Esophagus (tissue), 2 donors: ENCODE measurements around the gene FNTB. TPM values are rescaled to one million over a fixed set of nuclear protein-coding genes. Genes with fewer than 3 reads are reported as not detected.

Experiments
- H3K27ac ChIP-seq, 2 donors: one replicate each; pipeline ENCODE4 v1.5.1; 2013; ENCODE audit warnings: low read depth in 2 of 2, mild to moderate bottlenecking in 2 of 2, inconsistent platforms in 1 of 2, low read length in 1 of 2, moderate library complexity in 1 of 2
- H3K27me3 ChIP-seq, 2 donors: one replicate each; pipeline ENCODE4 v1.6.1; 2013; ENCODE audit warnings: low read length in 2 of 2, control low read depth in 1 of 2, mild to moderate bottlenecking in 1 of 2; ENCODE audit not compliant: insufficient read depth in 2 of 2, control insufficient read depth in 1 of 2
- H3K36me3 ChIP-seq, 2 donors: one replicate each; pipeline ENCODE4 v1.6.1; 2013; ENCODE audit warnings: low read length in 1 of 2; ENCODE audit not compliant: control insufficient read depth in 2 of 2, insufficient read depth in 2 of 2
- H3K4me1 ChIP-seq, 2 donors: one replicate each; pipeline ENCODE4 v1.6.1; 2013; ENCODE audit warnings: low read length in 1 of 2; ENCODE audit not compliant: control insufficient read depth in 2 of 2, insufficient read depth in 2 of 2
- H3K4me3 ChIP-seq, 2 donors: one replicate each; pipeline ENCODE4 v1.5.1; 2013; ENCODE audit warnings: low read length in 2 of 2, mild to moderate bottlenecking in 2 of 2, low read depth in 1 of 2, moderate library complexity in 1 of 2
- H3K9me3 ChIP-seq, 2 donors: one replicate each; pipeline ENCODE4 v1.6.1; 2013; ENCODE audit warnings: mild to moderate bottlenecking in 2 of 2, low read depth in 1 of 2, low read length in 1 of 2, moderate library complexity in 1 of 2; ENCODE audit not compliant: control insufficient read depth in 2 of 2, insufficient read depth in 1 of 2
- WGBS, 2 donors: extraction: QIAGEN DNeasy Blood & Tissue Kit; methylation state at CpG; one replicate each; pipeline ENCODE4 v1.1.7; 2013; 5-methylcytosine and 5-hydroxymethylcytosine counted together
- polyA plus RNA-seq, 2 donors: library from polyadenylated mRNA; stranded (reverse); fragments of 200-250 nt; gene quantifications; one replicate each; pipeline ENCODE4 v1.2.3, GENCODE V29; 2013
- donor health status: healthy with polysubstance abuse.
- donor health status: Bipolar disorder and iron deficiency.

FNTB gene
- polyA plus RNA-seq, 2 donors: 13.3 to 14.6 TPM

DNA sequence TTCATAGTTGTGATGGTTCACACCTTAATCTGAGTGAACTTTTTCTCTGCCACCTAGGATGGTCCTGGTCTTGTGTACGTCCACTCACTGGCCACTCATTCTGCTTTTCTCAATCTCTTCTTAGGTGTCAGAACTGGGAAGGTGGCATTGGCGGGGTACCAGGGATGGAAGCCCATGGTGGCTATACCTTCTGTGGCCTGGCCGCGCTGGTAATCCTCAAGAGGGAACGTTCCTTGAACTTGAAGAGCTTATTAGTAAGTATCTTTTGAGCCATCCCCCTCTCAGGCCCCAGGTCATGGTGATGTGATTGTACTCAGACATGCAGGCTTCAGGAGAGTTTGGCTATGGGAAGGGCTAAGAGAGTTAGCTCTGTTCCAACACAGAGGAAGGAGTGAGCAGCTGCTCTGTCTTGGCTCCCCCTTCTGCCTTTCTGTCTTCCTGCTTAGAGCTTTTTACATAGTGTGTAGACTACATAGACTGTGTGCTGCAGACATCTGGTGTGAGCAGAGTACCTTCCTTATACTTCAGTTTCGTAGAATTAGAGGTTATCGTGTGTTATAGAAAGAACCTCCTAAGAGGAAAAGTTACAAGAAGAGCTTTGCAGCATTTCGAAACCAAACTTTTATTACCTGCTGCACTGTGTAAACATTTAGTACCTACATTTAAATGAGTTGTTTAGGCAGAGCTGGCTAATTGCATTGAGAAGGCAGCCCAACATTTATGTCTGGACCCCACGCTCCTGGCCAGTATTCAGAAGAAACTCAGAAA lies 54.2 kb downstream of the FNTB start:
- Histone ChIP-seq H3K27me3 (no peaks in the 10 kb centered on the region), H3K4me1 (no peaks in the 10 kb centered on the region), H3K36me3 (peaks cover 7 to 11% of the 10 kb centered on the region in 2 donors), H3K9me3 (no peaks in the 10 kb centered on the region), H3K4me3 (no peak overlapping the region), H3K27ac (no peak overlapping the region)
- 91 to 92% methylated on average over 9 of the region's 9 CpGs for WGBS, 2 donors

DNA sequence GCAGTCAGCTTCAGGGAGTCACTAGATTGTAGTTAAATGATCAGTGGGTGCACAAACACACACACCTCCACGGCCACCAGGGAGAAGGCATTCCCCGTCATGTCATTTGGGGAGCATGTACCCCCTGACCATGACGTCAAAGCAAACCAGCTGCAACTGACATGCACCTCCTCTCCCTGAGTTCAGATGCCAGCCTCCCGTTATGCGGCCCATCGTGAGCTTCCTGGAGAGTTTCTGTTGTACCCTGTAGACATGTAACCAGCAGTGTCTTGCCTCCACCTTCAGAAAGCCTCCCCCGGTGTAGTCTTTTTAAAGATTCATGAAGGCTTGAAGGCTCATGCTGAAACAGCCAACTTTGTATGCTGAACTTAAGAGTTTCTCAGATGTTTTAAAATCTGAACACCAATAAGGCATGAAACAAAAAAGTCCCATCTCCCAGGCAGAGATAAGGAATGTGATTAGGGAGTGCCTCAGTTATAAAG lies 54.8 kb downstream of the FNTB start:
- H3K4me1 ChIP-seq: no peaks in the 10 kb centered on the region
- H3K27ac ChIP-seq: no peak overlapping the region
- no peaks in the 10 kb centered on the region for H3K9me3 ChIP-seq
- WGBS, 2 donors: 94 to 95% methylated on average over 7 of the region's 7 CpGs
- H3K36me3 ChIP-seq: peaks cover 7 to 11% of the 10 kb centered on the region in 2 donors
- no peaks in the 10 kb centered on the region for H3K27me3 ChIP-seq
- no peak overlapping the region for H3K4me3 ChIP-seq

DNA sequence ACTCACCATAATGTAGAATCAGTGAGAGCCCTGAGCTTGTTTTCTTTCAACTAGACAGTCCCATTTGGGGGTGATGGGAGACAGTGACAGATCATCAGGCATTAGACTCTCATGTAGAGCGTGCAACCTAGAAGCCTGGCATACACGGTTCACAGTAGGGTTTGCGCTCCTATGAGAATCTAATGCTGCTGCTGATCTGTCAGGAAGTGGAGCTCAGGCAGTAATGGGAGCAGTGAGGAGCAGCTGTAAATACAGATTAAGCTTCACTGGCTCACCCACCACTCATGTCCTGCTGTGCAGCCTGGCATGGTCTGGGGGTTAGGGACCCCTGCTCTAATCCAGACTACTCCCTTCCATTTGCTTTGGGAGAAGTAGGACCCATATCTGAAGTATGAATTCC lies 55.6 kb downstream of the FNTB start:
- Histone ChIP-seq H3K4me3 (no peak overlapping the region), H3K36me3 (peaks cover 7 to 11% of the 10 kb centered on the region in 2 donors)

DNA sequence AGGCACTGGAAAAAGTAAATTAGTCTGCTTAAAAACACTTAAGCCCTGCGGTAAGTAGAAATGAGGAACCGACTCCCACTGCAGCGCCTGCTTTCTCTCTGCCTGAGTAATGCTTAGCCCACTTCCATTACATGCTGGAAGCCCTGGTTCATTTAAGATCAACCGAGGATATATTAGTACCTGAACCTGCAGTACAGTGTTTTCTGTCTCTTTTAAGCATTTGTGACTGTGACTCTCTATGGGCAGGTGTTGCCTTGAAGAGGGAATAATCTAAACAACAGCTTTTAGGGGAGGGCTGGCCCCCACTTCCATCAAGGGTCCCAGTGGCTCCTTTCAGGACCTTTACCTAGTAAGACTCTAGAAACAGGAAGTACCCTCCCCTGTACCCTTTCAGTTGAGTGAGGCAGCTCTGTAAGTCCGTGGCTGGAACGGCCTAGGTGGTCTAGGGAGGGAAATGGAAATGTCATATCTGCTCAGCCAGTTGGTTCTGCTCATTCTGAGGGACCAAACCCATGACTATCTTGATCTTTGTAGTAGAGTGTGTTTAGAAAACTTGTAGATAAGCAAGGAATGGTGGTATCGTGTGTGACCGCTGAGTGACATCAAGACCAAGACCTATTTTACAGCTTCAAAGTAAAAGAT lies 56.2 kb downstream of the FNTB start:
- peaks cover 7 to 11% of the 10 kb centered on the region in 2 donors for H3K36me3 ChIP-seq
- no peak overlapping the region for H3K27ac ChIP-seq
- WGBS, 2 donors: 78 to 82% methylated on average over 8 of the region's 8 CpGs
- no peaks in the 10 kb centered on the region for H3K9me3 ChIP-seq
- no peaks in the 10 kb centered on the region for H3K4me1 ChIP-seq
- no peak overlapping the region for H3K4me3 ChIP-seq
- H3K27me3 ChIP-seq: no peaks in the 10 kb centered on the region

More for the DNA sequence above, 55.6 kb downstream of the FNTB start:
- 88 to 90% methylated on average over 3 of the region's 3 CpGs for WGBS, 2 donors
- no peaks in the 10 kb centered on the region for H3K9me3 ChIP-seq
- no peaks in the 10 kb centered on the region for H3K27me3 ChIP-seq
- H3K27ac ChIP-seq: no peak overlapping the region
- no peaks in the 10 kb centered on the region for H3K4me1 ChIP-seq

DNA sequence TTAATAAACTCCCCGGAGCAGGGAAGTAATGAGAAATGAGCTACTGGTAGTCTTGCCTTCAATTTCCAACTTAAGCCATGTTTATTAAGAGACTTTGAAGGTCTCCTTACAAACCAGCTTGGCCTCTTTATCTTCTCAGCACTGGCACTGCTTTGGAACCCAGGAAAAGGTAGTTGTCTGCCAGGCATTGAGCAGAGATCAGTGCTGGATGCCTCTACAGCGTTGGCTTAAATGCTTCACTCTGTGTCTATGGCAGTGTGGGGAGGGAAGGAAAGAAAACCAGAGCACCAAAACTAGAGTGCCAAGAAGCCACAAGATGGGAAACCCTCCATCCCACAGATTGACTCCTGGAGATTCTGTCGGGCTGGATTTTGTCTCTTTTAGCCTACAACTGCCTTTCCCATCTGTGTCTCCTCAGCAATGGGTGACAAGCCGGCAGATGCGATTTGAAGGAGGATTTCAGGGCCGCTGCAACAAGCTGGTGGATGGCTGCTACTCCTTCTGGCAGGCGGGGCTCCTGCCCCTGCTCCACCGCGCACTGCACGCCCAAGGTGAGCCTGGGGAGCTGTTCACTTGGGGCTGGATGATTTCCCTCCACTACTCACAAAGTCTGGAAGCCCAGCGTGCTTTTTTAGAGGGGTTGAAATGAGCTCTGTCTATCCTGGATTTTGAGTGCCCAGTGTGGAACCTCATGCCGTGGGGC lies 57.3 kb downstream of the FNTB start:
- Histone ChIP-seq H3K27ac (no peak overlapping the region), H3K27me3 (no peaks in the 10 kb centered on the region), H3K4me1 (no peaks in the 10 kb centered on the region), H3K36me3 (peaks cover 7 to 11% of the 10 kb centered on the region in 2 donors), H3K9me3 (no peaks in the 10 kb centered on the region), H3K4me3 (no peak overlapping the region)
- 87 to 89% methylated on average over 12 of the region's 12 CpGs for WGBS, 2 donors

DNA sequence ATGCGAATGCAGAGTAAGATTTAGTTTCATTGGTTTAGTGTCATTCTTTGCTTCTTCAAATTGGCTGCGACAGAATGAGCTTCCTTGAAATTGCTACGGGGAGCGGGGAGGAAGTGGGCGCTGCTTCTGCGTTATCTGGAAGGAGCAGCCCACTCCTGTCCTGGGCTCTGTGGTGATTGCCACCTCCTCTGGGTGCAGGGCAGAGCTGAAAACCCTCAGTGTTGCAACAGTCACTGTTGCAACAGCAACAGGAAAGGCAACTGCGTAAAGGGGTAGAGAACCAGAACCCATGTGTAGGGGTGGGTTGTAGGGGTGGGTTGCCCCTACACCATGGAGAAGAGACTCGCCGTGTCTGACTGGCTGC lies 57.9 kb downstream of the FNTB start:
- no peaks in the 10 kb centered on the region for H3K27me3 ChIP-seq
- no peak overlapping the region for H3K4me3 ChIP-seq
- H3K36me3 ChIP-seq: peaks cover 7 to 11% of the 10 kb centered on the region in 2 donors
- H3K4me1 ChIP-seq: no peaks in the 10 kb centered on the region
- 85% methylated on average over 9 of the region's 9 CpGs for whole genome bisulfite sequencing, 2 donors
- H3K9me3 ChIP-seq: no peaks in the 10 kb centered on the region
- no peak overlapping the region for H3K27ac ChIP-seq

DNA sequence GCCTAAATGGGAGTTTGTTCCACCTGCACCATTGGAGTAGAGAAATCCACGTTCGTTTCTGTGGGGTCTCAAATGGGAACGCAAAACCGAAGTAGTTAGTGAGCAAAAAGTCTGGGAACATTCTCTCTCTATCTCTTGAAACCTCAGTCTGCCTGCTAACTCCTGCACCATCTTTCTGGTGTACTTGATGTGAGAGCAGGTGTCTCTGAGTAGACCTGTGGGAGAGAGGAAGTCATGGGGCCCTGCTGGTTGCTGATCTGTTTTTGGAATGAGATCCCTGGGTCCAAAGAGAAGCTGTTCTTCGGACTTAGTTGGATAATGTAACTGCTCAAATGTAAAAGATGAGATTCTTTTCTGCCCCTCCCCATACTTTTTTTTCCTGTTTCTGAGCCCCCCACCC lies 58.3 kb downstream of the FNTB start:
- Histone ChIP-seq H3K9me3 (no peaks in the 10 kb centered on the region), H3K4me1 (no peaks in the 10 kb centered on the region), H3K27ac (no peak overlapping the region), H3K27me3 (no peaks in the 10 kb centered on the region), H3K36me3 (peaks cover 7 to 11% of the 10 kb centered on the region in 2 donors), H3K4me3 (no peak overlapping the region)
- 89% methylated on average over 5 of the region's 5 CpGs for WGBS, 2 donors

DNA sequence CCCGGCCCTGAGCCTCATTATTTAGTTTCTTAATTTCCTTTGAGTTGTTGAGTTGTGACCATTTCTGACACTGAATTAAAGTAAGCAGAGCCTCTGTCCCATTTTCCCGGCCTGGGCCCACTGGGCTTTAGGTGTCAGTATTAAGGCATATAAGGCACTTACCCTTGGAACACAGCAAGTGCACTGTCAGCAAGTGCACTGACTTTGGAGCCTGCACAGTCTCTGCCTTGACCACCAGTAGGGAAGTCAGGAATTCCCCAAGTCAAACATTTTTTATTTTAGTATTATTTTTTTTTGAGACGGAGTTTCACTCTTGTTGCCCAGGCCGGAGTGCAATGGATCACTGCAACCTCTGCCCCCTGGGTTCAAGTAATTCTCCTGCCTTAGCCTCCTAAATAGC lies 59.0 kb downstream of the FNTB start:
- H3K9me3 ChIP-seq: no peaks in the 10 kb centered on the region
- no peak overlapping the region for H3K27ac ChIP-seq
- H3K4me1 ChIP-seq: no peaks in the 10 kb centered on the region
- H3K27me3 ChIP-seq: no peaks in the 10 kb centered on the region
- H3K36me3 ChIP-seq: peaks cover 7 to 9% of the 10 kb centered on the region in 2 donors
- no peak overlapping the region for H3K4me3 ChIP-seq
- 88 to 89% methylated on average over 4 of the region's 4 CpGs for WGBS, 2 donors

DNA sequence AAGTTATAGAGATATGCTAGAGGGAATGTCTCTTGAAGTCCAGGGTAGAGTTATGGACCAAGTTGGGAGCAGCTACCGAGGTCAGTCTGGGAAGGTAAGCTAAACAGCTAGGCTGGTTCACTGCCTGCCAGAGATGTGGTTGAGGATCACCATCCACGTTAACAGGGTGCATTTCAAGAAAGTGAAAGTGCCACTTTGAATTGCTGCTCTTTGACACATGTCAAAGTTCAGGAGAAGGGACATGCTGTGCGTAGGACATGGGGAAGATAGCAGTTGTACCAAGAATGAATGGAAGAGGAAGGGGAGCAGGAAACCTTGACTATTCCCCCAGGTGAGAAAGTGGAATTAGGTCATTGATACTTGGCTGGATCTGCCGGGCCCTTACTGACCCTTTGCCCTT lies 66.1 kb downstream of the FNTB start:
- peaks cover 0 to 6% of the 10 kb centered on the region in 2 donors for H3K4me1 ChIP-seq
- no peak overlapping the region for H3K27ac ChIP-seq
- no peaks in the 10 kb centered on the region for H3K9me3 ChIP-seq
- WGBS, 2 donors: 73 to 76% methylated on average over 4 of the region's 4 CpGs
- no peak overlapping the region for H3K4me3 ChIP-seq
- no peaks in the 10 kb centered on the region for H3K27me3 ChIP-seq
- H3K36me3 ChIP-seq: peaks cover 0 to 13% of the 10 kb centered on the region in 2 donors
